ENCODE results near the gene SLC25A47. TPM values are rescaled to one million over a fixed set of nuclear protein-coding genes. Genes with fewer than 3 reads are reported as not detected.
"Not testable (repeated sequence)": the region's sequence is repeated elsewhere in the genome, so short reads cannot be mapped to it uniquely, and the experiment has no call there.

SLC25A47 gene
- polyA plus RNA-seq, 3 donors: 0.05 to 0.07 TPM; not detected in 1

- no peak overlapping the region for H3K27ac ChIP-seq (ENCODE audit: low read depth, low read length)
- 88 to 93% (median 88%) methylated on average over 18 of the region's 18 CpGs for WGBS, 3 donors
These were observed 13.7 kb downstream of the SLC25A47 start for GRCh38 chr14:100336618-100337530.

GRCh38 chr14:100339766-100340422 lies 16.8 kb downstream of the SLC25A47 start:
- no peak overlapping the region for H3K27ac ChIP-seq (ENCODE audit: low read depth, low read length)
- 83 to 86% (median 85%) methylated on average over 6 of the region's 6 CpGs for whole genome bisulfite sequencing, 3 donors

GRCh38 chr14:100340423-100340813 lies 17.3 kb downstream of the SLC25A47 start:
- H3K27ac ChIP-seq (ENCODE audit: low read depth, low read length): no peak overlapping the region
- 78 to 81% (median 79%) methylated on average over 6 of the region's 6 CpGs for WGBS, 3 donors

DNA sequence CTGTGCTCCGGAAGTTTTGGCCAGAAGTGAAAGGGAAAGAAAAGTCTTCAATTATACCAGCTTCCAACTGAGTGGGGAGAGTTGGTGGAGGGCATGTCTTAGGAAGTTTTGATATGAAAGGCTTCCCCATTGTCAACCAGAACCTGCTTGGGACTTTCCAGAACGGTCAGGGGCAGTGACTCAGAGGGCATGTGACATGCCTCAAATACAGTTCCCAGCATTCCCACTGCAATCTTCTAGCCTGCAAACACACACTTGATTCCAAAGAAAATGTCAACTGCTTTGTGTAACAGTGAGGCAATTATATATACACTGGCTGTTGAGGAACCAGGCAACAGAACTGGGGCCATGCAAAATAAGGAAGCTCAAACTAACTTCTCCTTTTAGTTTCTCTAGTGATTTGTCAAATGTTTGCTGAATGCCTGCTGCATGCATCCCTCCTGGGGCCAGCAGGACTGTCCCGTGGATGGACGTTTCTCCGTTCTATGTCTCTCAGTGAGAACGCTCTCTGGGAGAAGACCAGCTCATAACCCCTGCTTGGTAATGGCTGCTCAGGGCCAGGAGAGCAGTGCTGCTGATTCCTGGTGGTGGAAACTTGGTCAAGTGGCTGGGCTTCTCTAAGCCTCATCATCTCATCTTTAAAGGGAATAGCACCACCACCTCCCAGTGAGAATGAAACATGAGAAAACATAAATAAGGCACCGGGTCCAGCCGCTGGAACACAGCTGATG lies 18.3 kb downstream of the SLC25A47 start:
- H3K27ac ChIP-seq (ENCODE audit: low read depth, low read length): no peak overlapping the region
- WGBS, 3 donors: 44 to 73% (median 45%) methylated on average over 8 of the region's 8 CpGs

DNA sequence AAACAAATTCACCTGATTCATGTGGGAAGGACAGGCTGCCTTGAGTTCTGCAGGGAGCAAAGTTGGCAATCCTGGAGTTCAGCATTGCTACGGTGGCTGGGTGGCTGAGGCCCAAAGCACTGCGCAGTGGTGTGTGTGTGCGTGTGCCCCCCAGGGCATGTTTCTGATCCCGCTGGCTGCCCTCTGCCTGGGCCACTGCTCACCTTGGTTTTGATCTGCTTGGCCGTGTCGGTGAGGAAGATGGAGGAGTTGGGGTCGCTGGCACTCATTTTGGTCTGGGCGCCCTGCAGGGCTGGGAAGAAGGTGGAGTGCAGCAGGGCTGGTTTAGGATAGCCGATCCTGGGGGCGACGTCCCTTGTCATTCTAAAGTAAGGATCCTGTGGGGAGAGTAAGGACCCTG lies 19.1 kb downstream of the SLC25A47 start:
- WGBS, 3 donors: 94 to 95% (median 94%) methylated on average over 11 of the region's 11 CpGs
- no peak overlapping the region for H3K27ac ChIP-seq (ENCODE audit: low read depth, low read length)

- H3K27ac ChIP-seq (ENCODE audit: low read depth, low read length): not testable (repeated sequence)
- WGBS, 3 donors: 98 to 99% (median 98%) methylated on average over 12 of the region's 12 CpGs
These were observed 19.7 kb downstream of the SLC25A47 start for GRCh38 chr14:100342826-100343225.

- H3K27ac ChIP-seq (ENCODE audit: low read depth, low read length): not testable (repeated sequence)
- 86 to 93% (median 91%) methylated on average over 7 to 30 of the region's 35 CpGs for WGBS, 3 donors
These were observed 21.5 kb downstream of the SLC25A47 start for GRCh38 chr14:100344657-100345056.

GRCh38 chr14:100345711-100346110 lies 22.6 kb downstream of the SLC25A47 start:
- 94 to 98% (median 96%) methylated on average over 17 of the region's 17 CpGs for WGBS, 3 donors
- no peak overlapping the region for H3K27ac ChIP-seq (ENCODE audit: low read depth, low read length)

DNA sequence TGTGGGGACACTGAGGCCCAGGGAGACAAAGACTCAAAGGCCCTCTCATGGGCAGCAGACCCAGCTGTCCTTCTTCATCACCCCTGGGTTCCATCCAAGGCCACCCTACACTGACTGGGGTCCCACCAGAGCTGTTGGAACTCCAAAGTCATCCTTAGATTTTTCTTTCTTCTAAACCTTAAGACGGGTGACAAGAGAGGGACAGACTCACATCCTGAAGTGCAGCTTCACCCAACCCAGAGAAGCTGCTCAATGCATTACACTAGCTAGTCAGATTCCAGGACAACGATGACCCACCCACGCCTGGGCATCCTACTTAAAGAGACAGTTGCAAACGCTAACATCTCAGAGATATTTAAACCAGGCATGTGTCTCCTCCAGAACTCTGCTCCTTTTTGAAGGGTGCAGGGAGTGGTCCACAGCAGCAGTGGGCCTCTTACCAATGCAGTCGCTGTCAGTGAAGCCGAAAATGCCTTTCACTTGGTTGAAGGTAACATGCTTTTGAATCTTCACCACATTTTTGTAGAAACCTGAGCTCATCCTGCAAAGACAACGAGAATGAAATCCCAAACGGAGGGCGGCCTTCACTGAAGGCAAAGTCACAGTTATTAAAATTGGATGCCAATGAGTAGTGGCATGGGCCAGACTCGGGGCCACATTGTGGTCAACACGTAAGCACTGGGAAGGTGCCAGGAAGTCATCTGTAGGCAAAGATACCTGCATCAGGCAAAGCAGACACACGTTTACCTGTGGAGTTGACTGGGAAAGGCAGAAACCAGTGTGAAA lies 23.4 kb downstream of the SLC25A47 start:
- no peak overlapping the region for H3K27ac ChIP-seq (ENCODE audit: low read depth, low read length)
- 91 to 95% (median 93%) methylated on average over 12 of the region's 12 CpGs for WGBS, 3 donors

- no peak overlapping the region for H3K27ac ChIP-seq (ENCODE audit: low read depth, low read length)
- 78 to 91% (median 90%) methylated on average over 12 of the region's 12 CpGs for WGBS, 3 donors
These were observed 25.2 kb downstream of the SLC25A47 start for GRCh38 chr14:100348253-100348729.

- no peak overlapping the region for H3K27ac ChIP-seq (ENCODE audit: low read depth, low read length)
- 86 to 89% (median 88%) methylated on average over 14 of the region's 14 CpGs for WGBS, 3 donors
These were observed 25.9 kb downstream of the SLC25A47 start for GRCh38 chr14:100348784-100349685.

GRCh38 chr14:100350276-100350926 lies 27.3 kb downstream of the SLC25A47 start:
- no peak overlapping the region for H3K27ac ChIP-seq (ENCODE audit: low read depth, low read length)
- 82 to 94% (median 84%) methylated on average over 11 of the region's 11 CpGs for WGBS, 3 donors

GRCh38 chr14:100350986-100351385 lies 27.8 kb downstream of the SLC25A47 start:
- 85 to 97% (median 92%) methylated on average over 5 of the region's 5 CpGs for WGBS, 3 donors
- H3K27ac ChIP-seq (ENCODE audit: low read depth, low read length): no peak overlapping the region

DNA sequence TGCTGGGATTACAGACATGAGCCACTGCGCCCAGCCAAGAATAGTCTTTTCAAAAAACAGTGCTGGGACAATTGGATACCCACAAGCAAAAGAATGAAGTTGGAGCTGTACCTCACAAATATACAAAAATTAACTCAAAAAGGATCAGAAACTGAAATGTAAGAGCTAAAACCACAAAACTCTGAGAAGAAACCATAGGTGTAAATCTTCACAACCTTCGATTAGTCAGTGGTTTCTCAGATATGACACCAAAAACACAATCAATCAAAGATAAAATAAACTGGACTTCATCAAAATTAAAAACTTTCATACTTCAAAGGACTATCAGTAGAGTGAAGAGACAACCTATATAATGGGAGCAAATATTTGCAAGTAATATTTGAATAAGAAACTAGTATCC lies 35.3 kb downstream of the SLC25A47 start:
- WGBS, 3 donors: 92 to 95% (median 93%) methylated on average over 2 of the region's 2 CpGs
- H3K27ac ChIP-seq (ENCODE audit: low read depth, low read length): no peak overlapping the region

GRCh38 chr14:100359111-100359510 lies 36.0 kb downstream of the SLC25A47 start:
- H3K27ac ChIP-seq (ENCODE audit: low read depth, low read length): no peak overlapping the region
- WGBS, 3 donors: 87 to 91% (median 89%) methylated on average over 2 of the region's 2 CpGs

- no peak overlapping the region for H3K27ac ChIP-seq (ENCODE audit: low read depth, low read length)
- WGBS, 3 donors: 71 to 83% (median 77%) methylated on average over 4 of the region's 4 CpGs
These were observed 36.7 kb downstream of the SLC25A47 start for GRCh38 chr14:100359881-100360280.

- no peak overlapping the region for H3K27ac ChIP-seq (ENCODE audit: low read depth, low read length)
- WGBS, 3 donors: 77 to 95% (median 83%) methylated on average over 5 of the region's 5 CpGs
These were observed 38.5 kb downstream of the SLC25A47 start for GRCh38 chr14:100361626-100362025.
